HUES6 (cell line): Measurements from ENCODE around the gene ADAMTS14.

Experiments used
- H3K27ac ChIP-seq: 2 replicates; pipeline ENCODE4 v1.7.0; 2013; ENCODE audit warnings: low read depth, mild to moderate bottlenecking, low read length, inconsistent platforms
- H3K27me3 ChIP-seq: 2 replicates; pipeline ENCODE4 v1.6.1; 2013; ENCODE audit warnings: low read length; ENCODE audit not compliant: control insufficient read depth, insufficient read depth
- H3K36me3 ChIP-seq: 2 replicates; pipeline ENCODE4 v1.6.1; 2013; ENCODE audit warnings: low read length; ENCODE audit not compliant: control insufficient read depth, insufficient read depth
- H3K4me1 ChIP-seq: 2 replicates; pipeline ENCODE4 v1.6.1; 2013; ENCODE audit warnings: low read length; ENCODE audit not compliant: control insufficient read depth, insufficient read depth
- H3K4me3 ChIP-seq: 2 replicates; pipeline ENCODE4 v1.5.1; 2013; ENCODE audit warnings: low read depth, low read length
- H3K9ac ChIP-seq: one replicate; pipeline ENCODE4 v1.6.1; 2013; ENCODE audit warnings: mild to moderate bottlenecking, low read length
- H3K9me3 ChIP-seq: 2 replicates; pipeline ENCODE4 v1.6.1; 2013; ENCODE audit warnings: low read depth, low read length; ENCODE audit not compliant: control insufficient read depth, insufficient read depth

The ADAMTS14 gene

DNA sequence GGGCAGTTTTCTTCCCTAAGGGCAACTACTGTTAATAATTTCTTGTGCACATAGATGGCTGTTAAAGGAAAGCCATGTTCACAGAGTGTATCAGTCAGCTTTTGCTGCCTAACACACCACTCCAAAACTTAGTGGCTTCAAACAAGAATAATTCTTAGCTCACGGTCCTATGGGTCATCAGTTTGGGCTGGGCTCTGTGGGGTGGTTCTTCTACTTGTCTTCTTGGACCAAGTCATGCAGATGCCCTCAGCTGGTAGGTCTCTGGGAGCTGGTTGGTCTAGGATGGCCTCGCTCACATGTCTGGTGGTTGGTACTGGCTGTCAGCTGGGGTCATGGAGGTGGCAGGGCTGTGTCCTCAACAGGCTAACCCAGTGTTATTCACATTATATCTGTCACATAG lies 73.2 kb downstream of the ADAMTS14 start:
- no peak overlapping the region for H3K27ac ChIP-seq
- no peaks in the 10 kb centered on the region for H3K36me3 ChIP-seq
- H3K9me3 ChIP-seq: peaks cover 5% of the 10 kb centered on the region; the same call in 1 of the 2 replicates
- peaks cover 5% of the 10 kb centered on the region; the same call in 1 of the 2 replicates for H3K4me1 ChIP-seq
- no peak overlapping the region for H3K9ac ChIP-seq
- no peaks in the 10 kb centered on the region for H3K27me3 ChIP-seq
- H3K4me3 ChIP-seq: no peak overlapping the region

DNA sequence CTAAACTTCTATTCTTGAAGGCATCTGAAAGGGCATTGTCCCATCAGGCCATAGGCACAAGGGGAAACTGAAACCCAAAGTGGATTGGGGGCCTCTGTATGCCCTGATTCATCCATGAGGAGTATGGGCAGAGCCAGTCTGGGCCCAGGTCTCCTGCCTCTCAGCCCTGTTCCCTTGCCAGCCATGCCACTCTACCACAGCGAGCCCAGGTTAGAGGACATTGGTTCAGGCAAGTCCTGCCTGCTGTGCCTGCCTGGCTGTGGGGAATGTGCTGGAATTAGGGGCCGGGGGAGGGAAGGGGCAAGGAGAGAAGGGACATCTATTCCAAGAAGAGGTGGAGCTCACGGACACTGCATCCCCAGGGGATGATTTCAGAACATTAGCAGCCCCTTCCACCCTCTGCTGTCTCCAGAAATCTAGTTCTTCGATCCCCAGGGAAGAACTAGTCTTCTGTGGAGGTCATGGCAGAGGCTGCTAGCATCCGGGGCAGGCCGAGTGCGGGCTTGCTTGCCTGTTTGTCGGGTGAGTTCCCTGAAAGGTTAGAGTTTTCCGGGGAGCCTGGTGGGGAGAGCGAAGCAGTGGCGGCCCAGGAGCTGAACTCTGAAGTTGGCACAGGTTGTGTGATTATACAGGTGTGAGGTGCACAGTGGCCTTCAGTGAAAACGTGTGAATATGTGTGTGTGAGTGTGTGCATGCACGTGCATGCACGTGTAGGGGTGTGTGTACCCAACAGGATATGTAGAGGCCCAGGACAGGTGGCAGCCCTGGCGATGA lies 75.1 kb downstream of the ADAMTS14 start:
- H3K9ac ChIP-seq: no peak overlapping the region
- H3K9me3 ChIP-seq: peaks cover 5% of the 10 kb centered on the region; the same call in 1 of the 2 replicates
- no peak overlapping the region for H3K27ac ChIP-seq
- H3K4me1 ChIP-seq: peaks cover 5% of the 10 kb centered on the region; the same call in 1 of the 2 replicates
- H3K36me3 ChIP-seq: no peaks in the 10 kb centered on the region
- H3K27me3 ChIP-seq: no peaks in the 10 kb centered on the region
- no peak overlapping the region for H3K4me3 ChIP-seq

DNA sequence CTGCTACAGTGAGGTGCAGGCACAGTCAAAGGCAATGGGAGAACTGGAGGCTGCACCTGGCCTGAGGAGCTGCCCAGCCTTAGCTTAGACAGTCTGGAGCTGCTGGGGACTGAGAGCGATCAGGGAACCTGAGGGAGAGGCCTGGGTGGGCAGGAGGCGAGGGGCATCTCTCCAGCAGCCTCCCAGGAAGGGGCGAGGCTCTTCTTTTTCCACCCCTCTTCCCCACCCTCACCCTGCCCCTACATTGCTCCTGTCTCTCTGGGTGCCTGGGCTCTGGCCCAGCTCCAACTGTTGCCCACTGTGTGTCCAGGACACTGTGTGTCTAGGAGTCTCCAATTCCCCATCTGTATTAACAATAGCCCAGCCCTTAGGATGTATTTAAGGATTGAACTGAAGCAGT lies 76.0 kb downstream of the ADAMTS14 start:
- Histone ChIP-seq H3K36me3 (no peaks in the 10 kb centered on the region), H3K27me3 (no peaks in the 10 kb centered on the region), H3K9me3 (peaks cover 5% of the 10 kb centered on the region; the same call in 1 of the 2 replicates)

DNA sequence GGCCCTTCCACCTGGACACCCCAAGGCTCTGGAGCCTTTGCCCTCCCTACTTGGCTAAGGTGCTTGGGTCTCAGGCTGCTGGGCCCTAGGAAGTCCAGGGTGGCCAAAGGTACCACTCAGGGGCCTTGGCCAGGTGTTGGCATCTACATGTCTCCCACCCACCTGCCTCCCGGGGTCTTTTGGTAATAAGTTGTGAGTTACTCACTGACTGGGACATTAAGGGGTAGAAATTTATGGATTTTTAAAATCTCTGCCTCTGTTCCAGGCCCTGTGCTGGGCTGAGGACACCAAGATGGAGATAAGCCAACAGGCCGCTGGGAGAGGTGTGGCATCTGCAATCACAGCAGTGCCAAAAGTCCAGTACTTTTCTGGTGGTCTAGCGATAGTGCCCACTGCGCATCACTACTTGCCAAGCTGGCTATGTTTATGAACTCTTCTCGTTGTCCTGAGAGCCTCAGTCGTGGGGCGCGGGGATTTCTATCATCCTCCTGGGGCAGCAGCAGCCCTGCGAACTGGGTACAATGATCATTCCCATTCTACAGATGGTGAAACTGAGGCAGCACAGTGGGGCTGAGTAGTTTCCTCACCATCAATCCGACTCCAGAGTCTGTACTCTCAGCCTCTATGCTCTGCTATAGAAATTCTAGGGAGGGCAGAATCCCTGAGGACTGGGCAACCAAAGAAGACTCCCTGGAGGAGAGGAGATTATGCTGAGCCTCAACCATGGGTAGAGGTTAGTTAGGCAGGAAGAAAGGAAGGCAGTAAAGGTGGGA lies 76.7 kb downstream of the ADAMTS14 start:
- no peak overlapping the region for H3K27ac ChIP-seq
- H3K9ac ChIP-seq: no peak overlapping the region
- no peaks in the 10 kb centered on the region for H3K27me3 ChIP-seq
- peaks cover 10% of the 10 kb centered on the region; the same call in 1 of the 2 replicates for H3K4me1 ChIP-seq
- no peak overlapping the region for H3K4me3 ChIP-seq
- no peaks in the 10 kb centered on the region for H3K36me3 ChIP-seq
- peaks cover 5% of the 10 kb centered on the region; the same call in 1 of the 2 replicates for H3K9me3 ChIP-seq

More for the DNA sequence above, 76.0 kb downstream of the ADAMTS14 start:
- Histone ChIP-seq H3K4me1 (peaks cover 5% of the 10 kb centered on the region; the same call in 1 of the 2 replicates), H3K4me3 (no peak overlapping the region), H3K9ac (no peak overlapping the region), H3K27ac (no peak overlapping the region)

DNA sequence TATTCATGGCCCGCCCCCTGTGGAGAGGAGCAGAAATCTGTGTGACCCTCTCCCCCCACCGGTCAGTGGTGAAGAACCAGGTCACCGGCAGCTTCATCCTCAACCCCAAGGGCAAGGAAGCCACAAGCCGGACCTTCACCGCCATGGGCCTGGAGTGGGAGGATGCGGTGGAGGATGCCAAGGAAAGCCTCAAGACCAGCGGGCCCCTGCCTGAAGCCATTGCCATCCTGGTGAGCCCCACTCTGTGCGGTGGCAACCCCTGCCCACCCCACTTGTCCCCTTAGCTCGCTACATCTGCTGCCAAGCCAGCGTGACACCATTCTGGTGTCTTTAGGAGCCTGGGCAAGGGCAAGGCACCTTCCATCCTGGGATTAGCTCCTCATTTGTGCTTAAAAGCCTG lies 77.5 kb downstream of the ADAMTS14 start:
- Histone ChIP-seq H3K9ac (no peak overlapping the region), H3K9me3 (peaks cover 5% of the 10 kb centered on the region; the same call in 1 of the 2 replicates), H3K36me3 (no peaks in the 10 kb centered on the region), H3K4me1 (peaks cover 18% of the 10 kb centered on the region; the same call in 1 of the 2 replicates), H3K27me3 (no peaks in the 10 kb centered on the region), H3K4me3 (no peak overlapping the region), H3K27ac (no peak overlapping the region)

DNA sequence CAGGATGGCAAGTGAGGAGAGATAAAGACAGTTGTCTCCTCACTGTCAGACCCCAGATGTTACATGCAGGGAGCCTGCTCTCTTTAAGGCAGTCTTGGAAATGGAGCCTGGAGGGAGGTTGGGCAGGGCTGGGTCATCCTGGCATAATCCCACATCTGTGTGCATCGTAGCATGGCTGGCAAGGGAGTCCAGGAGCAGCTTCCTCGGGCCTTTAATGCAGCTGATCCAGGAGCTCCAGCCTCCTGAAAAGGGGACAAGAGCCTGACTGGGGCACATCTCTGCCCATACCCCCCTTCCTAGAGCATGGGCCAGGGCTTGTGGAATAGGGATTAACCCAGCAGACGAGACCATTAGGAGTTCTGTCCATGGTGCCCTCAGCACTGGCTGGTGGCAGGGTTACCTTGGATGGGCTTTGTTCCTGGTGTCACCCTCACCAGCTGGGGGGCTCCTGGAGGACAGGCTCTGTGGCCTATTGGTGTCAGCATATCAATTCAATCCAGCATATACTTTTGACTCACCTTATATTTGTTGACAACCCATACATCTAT lies 77.9 kb downstream of the ADAMTS14 start:
- Histone ChIP-seq H3K27me3 (no peaks in the 10 kb centered on the region), H3K4me3 (no peak overlapping the region), H3K9me3 (peaks cover 5% of the 10 kb centered on the region; the same call in 1 of the 2 replicates), H3K4me1 (peaks cover 18% of the 10 kb centered on the region; the same call in 1 of the 2 replicates), H3K27ac (no peak overlapping the region), H3K9ac (no peak overlapping the region), H3K36me3 (no peaks in the 10 kb centered on the region)

DNA sequence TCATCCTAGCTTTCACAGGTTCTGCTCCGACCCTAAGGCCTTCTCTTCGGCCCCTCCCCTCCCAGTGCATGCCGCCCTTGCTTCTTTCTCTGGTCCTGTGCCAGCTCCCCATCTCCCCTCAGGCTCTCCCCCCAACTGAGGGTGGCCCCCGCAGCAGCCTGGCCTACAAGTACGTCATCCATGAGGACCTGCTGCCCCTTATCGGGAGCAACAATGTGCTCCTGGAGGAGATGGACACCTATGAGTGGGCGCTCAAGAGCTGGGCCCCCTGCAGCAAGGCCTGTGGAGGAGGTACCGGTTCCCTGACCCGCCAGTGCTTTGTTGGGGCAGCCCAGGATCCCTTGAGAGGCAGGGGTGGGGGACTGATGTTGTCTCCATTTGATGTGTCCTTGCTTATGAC lies 79.0 kb downstream of the ADAMTS14 start:
- H3K36me3 ChIP-seq: no peaks in the 10 kb centered on the region
- peaks cover 18% of the 10 kb centered on the region; the same call in 1 of the 2 replicates for H3K4me1 ChIP-seq
- H3K27ac ChIP-seq: no peak overlapping the region
- no peaks in the 10 kb centered on the region for H3K9me3 ChIP-seq
- no peak overlapping the region for H3K9ac ChIP-seq
- no peak overlapping the region for H3K4me3 ChIP-seq
- no peaks in the 10 kb centered on the region for H3K27me3 ChIP-seq

DNA sequence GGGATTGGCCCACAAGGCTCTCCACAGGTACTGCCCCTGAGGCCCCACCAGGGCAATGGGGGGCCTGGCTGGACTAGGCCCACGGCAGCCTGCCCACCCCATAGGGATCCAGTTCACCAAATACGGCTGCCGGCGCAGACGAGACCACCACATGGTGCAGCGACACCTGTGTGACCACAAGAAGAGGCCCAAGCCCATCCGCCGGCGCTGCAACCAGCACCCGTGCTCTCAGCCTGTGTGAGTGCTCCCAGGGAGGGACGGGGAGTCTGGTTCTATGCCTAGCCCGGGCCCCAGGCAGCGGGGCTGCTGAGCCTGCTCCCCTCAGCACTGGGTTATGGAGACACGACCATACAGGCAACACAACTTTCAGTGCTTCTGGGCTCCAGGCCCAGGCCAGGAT lies 79.7 kb downstream of the ADAMTS14 start:
- Histone ChIP-seq H3K9ac (no peak overlapping the region), H3K27me3 (no peaks in the 10 kb centered on the region), H3K4me3 (no peak overlapping the region), H3K9me3 (no peaks in the 10 kb centered on the region), H3K36me3 (no peaks in the 10 kb centered on the region), H3K4me1 (peaks cover 18% of the 10 kb centered on the region; the same call in 1 of the 2 replicates), H3K27ac (no peak overlapping the region)

DNA sequence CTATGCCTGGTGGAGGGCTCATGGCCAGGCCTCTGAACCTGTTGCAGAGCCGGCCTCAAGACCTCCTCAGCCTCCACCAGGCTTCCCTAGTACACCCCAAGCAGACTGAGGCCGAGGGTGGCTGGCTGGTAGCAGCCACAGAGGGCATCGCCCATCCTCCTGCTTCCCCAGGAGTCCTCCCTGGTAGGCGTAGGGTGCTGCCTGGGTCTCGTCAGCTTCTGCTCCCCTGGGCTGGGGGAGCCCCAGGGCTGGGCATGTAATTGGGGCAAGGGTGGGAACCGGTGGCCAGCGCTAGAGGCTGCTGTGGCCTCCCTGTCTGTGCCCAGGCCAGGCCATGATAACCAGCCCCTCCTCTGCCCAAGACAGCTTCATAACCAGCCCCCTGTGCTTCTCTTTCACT lies 80.3 kb downstream of the ADAMTS14 start:
- Histone ChIP-seq H3K4me1 (peaks cover 18% of the 10 kb centered on the region; the same call in 1 of the 2 replicates), H3K4me3 (no peak overlapping the region), H3K27ac (no peak overlapping the region), H3K36me3 (no peaks in the 10 kb centered on the region), H3K27me3 (no peaks in the 10 kb centered on the region), H3K9ac (no peak overlapping the region), H3K9me3 (no peaks in the 10 kb centered on the region)

DNA sequence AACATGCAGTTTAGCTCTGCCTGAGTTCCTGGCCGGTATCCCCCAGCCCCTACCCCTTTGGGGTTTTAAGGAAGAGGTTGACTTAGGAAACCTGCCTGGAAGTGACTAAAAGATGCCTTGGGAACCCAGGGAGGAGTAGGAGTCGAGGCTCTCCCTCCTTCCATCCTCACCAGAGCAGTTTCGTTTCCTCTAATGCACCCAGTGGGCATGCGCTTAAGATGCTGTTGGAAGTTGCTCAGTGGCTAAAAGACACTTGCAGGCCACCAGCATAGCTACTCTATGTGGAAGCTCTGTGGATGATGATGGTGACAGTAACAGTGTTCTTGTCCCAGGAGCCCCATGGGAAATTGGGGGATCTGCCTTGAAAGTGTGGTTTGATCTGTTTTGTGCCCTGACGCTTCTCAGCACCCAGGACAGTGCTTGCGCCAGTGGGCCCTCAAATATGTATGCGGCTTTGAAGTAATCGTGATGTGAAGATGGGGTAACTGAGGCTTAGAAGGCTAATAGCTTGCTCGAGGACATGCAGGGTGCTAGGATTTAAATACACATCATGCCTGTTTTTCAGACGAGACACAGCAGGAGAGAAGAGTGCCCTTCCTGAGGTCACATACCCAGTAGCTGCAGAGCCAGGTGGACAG lies 80.8 kb downstream of the ADAMTS14 start:
- Histone ChIP-seq H3K4me1 (peaks cover 18% of the 10 kb centered on the region; the same call in 1 of the 2 replicates), H3K27ac (no peak overlapping the region), H3K4me3 (no peak overlapping the region), H3K9ac (no peak overlapping the region), H3K27me3 (no peaks in the 10 kb centered on the region), H3K9me3 (no peaks in the 10 kb centered on the region), H3K36me3 (no peaks in the 10 kb centered on the region)
